Renal pelvis (tissue), 4 donors: Measurements from ENCODE around the gene TBC1D7. TPM values are rescaled to one million over a fixed set of nuclear protein-coding genes. Genes with fewer than 3 reads are reported as not detected.

ENCODE experiments used
- DNase-seq: peaks from one replicate; pipeline ENCODE4 v3.0.0-alpha.2; 2013
- polyA plus RNA-seq, 3 donors: library from polyadenylated mRNA; unstranded; fragments of 120-200 nt; gene quantifications; one replicate each; pipeline ENCODE4 v1.2.1, GENCODE V29; 2013; ENCODE audit not compliant: insufficient read length in 3 of 3

Gene TBC1D7
- polyA plus RNA-seq, 3 donors = 29.0 to 42.5 (median 39.6) TPM

DNA sequence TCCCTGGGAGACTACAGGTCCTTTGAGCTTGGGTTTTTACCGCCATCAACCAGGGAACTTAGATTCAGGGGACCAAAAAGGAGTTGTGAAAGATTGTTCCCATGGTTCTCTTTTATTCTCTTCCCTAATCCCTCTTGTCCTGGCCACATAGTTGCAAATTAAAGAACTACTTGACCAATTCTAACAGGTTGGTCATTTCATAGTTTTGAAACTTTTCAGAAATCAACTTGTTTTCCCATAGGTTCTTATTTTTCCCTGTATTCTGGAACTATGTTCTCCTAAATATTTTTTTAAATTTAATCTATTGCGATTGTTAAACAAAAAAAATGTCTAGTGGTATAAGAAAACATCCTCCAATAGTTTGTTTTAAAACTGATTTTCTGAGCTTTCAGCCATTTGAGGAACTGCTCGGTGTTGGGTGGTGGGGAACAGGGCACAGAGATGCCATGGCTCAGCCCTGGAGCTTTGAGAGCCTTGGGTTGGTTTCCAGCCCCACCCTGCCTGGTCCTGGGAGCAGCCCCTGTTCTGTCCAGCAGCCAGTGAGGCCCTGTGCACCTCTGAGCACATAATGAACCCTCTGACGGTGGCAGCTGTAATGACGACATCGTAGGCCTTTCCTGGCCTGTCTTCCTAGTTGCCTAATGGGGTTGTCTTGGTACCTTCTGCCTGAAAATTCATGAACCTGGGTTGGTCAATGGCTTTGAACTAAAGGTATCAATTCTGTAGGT, 53.5 kb downstream of the TBC1D7 start:
- no peak for DNase-seq

DNA sequence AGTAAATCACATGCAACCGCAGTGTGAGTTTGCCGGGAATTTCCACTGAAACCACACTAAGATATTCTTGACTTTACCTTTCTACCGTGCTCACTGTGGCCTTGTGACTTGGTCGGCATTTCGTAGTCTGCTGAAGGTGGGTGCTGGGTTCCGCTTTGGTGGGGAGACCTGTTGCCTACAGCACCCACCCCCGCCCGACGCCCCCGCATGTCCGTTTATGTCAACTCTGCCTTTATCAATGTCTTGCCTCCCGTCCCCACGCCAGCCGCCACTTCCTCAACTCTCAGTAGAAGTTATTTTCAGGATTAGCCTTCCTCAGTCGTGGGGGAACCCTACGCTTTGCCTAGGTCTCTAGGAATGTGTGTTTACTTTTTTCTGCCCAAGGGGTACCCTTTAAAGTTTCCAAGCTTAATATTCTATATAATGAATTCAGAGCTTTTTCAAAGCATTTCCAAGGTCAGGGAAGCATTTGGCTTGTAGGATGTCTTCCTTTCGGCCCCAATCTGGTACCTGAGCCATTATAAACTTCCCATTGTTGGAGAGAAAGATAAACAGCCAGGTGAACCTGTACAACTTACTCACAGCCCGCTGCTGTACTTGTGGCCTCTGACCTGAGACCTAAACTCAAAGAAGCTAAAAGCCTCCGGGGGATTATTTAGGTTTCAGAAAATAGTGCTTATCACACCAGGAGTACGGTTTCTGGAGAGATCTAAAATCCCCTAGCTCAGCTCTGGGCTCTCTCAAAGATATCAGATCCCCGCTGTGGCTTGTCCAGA, 54.2 kb downstream of the TBC1D7 start:
- DNase-seq = no peak

DNA sequence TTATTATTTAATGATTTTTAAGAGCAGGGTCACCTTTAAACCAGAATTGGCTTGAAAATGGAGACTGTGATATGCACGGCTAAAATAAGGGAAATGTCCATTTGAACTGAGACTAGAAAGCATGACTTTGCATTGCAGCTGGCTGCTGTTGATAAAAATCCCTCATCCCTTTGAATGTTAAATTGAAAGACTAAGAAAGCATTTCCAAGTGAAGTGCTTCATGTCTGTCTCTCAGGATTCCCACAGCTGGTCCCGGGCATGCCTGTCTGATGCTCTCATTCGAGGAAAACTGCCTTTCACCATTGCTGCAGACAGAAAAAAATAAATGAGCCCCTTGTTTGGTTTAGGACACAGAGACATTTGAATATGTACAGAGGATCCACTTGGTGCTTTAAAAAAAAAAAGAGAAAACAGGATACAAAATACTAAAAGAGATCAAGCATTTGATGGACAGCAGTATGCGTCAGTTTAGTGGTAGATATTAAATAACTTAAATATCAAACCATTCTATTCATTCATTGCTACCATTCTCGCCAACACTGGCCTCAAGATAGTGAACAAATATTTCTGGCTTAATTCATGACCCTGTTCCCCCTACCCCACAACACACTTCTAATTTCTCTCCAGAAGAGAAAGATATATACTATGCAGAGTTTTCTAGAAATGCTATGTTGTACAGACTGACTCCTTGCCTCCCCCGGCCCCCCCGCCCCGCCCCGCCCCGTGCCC, 55.0 kb downstream of the TBC1D7 start:
- DNase-seq = no peak

GRCh38 chr6:13272131-13273046, 55.9 kb downstream of the TBC1D7 start:
- DNase-seq = peak; percentile 63

GRCh38 chr6:13268913-13269518, 59.3 kb downstream of the TBC1D7 start:
- peak; percentile 45 for DNase-seq

DNA sequence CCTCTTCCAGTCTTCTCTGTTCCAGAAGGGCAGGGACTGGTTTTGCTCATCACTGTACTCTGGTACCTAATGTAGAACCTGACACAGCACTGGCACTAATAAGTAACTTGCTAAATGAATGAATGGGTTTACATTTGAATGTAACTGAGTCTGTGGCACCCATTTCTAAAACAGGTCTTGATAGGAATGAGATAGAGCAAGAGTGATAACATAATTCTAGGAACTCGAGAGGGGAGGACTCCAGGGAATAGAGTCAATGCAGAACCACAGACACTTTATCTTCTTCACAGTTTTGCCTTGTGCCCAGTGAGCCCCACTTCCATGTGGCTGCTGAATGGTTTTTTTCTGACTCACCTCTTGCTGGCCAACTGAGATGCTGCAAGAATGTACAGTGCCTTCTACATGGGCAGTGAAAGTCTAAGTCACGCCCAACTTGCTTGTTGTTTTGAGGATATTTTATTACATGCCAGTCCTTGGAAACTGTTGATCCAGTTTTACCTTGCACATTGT, 61.1 kb downstream of the TBC1D7 start:
- no peak for DNase-seq

- no peak for DNase-seq
Observed at GRCh38 chr6:13263669-13264068, 64.7 kb downstream of the TBC1D7 start.

- no peak for DNase-seq
Observed at GRCh38 chr6:13262302-13263230, 65.8 kb downstream of the TBC1D7 start.

- DNase-seq = no peak
Observed at GRCh38 chr6:13261464-13261994, 66.8 kb downstream of the TBC1D7 start.

- no peak for DNase-seq
Observed at GRCh38 chr6:13260831-13261230, 67.5 kb downstream of the TBC1D7 start.

DNA sequence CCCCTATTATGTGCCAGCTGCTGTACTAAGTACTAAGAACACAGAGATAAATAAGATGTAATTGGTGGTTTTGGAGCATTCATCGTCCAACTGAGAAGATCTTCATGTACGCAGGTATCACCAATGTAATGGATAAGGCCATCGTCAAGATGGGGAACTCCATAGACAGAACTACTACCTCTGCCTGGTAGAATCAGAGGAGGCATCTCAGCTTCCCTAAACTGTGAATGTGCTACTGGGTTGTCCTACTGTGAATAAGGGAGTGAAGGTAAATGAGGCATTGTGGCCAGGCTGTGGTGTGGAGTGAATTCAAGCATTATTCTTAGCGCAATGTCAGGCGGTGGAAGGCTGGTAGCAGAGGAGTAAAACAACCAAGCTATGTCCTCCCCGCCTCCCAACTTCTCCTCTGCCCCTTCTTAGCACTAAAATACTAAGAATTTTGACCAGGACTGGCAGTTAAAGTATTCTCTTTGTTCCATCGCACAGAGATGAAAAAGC, 68.2 kb downstream of the TBC1D7 start:
- DNase-seq = no peak

GRCh38 chr6:13259393-13259792, 68.9 kb downstream of the TBC1D7 start:
- DNase-seq = no peak

GRCh38 chr6:13256266-13257001, 71.9 kb downstream of the TBC1D7 start:
- no peak for DNase-seq

Other genes starting within 250 kb of the TBC1D7 start
- 1 to 10 TPM; 1.6 to 2.4 (median 2.1) TPM for gene GFOD1, start 159.1 kb upstream of the TBC1D7 start, polyA plus RNA-seq
- 10 to 100 TPM; 16.9 to 24.9 (median 23.8) TPM for gene SIRT5, start 246.1 kb upstream of the TBC1D7 start, polyA plus RNA-seq